Raji (cell line): ENCODE data around the gene TOGARAM1.

Source experiments
- POLR2A ChIP-seq: IDR thresholded peaks from 2 replicates; pipeline ENCODE4 v1.6.1; 2011; ENCODE audit warnings: low read depth, low read length, control low read depth; ENCODE audit not compliant: insufficient read depth

TOGARAM1 gene

DNA sequence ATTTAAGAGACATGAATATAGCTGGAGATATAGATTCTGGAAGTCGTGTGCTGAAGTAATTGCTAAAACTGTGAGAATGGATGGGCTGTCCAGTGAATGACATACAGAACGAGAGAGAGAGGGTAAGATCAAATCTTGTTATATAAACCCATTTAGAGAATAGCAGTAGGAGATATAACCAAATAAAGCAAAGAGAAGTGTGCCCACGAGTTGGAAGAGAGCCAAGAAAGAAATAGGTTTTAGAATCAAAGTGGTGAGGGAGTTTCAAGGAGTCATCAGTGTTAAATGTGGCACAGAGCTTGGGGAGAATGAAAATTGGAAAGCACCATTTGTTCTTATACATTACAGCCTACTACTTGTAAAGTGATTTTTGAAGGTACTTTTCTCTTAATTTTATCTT is 19.2 kb downstream of the TOGARAM1 start:
- TF ChIP-seq POLR2A: no peak

DNA sequence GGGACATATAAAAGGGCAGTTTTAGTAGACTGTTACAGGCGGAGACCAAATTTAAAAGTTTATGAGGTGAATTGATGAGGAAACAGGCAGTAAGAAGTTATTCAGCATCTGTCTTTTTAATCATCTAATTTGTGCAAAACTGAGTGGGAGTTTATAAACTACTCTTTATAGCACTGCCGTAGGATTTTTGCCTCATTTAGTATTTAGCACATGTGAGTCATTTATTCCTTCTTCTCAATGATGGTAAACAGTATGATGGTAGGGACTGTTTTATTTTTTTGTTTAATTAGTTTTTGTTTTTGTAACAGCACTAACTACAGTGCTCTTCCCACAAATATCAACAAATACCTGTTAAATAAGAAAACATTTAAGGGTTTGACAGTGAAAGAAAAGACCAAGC is 20.6 kb downstream of the TOGARAM1 start:
- TF ChIP-seq POLR2A: no peak

DNA sequence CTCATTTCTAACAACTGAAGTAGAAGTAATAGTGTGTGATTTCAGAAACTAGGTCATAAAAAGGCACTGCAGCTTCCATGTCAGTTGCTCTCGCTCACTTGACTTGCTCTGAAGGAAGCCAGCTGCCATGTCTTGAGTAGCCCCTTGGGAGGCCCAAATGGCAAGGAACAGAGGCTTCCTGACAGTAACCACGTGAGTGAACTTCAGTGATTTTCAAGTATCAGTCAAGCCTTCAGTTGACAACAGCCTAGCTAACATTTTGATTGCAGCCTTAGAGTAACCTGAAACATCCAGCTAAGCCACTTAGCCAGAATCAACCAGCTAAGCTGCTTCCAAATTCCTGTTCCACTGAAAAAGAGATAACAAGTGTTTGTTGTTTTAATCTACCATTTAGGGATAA is 26.7 kb downstream of the TOGARAM1 start:
- no peak for TF ChIP-seq POLR2A

- no peak for TF ChIP-seq POLR2A
Measured at GRCh38 chr14:44989497-44990440, 27.8 kb downstream of the TOGARAM1 start.

- TF ChIP-seq POLR2A: no peak
Measured at GRCh38 chr14:44990533-44990932, 28.5 kb downstream of the TOGARAM1 start.

DNA sequence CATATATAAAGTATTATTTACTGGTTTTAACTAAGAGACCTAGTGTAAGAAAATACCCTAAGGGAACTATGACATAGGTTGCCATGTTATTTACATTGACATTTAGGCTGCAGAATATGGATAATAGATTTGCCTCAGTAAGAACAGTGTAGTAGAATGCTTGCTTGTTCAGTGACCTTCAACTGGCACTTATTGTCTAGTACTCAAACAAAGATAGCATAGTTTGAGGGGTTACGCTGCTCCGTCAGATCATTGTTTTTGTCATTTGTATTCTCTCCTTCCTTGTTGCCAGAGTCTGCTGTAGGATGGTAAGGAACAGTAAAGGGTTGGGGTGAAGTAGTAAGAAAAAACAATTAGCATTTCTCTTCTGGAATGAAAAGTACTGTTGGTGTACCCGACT is 33.2 kb downstream of the TOGARAM1 start:
- TF ChIP-seq POLR2A: no peak

GRCh38 chr14:44995770-44996294 is 33.8 kb downstream of the TOGARAM1 start:
- TF ChIP-seq POLR2A: no peak

GRCh38 chr14:45003924-45004323 is 41.9 kb downstream of the TOGARAM1 start:
- TF ChIP-seq POLR2A: no peak

DNA sequence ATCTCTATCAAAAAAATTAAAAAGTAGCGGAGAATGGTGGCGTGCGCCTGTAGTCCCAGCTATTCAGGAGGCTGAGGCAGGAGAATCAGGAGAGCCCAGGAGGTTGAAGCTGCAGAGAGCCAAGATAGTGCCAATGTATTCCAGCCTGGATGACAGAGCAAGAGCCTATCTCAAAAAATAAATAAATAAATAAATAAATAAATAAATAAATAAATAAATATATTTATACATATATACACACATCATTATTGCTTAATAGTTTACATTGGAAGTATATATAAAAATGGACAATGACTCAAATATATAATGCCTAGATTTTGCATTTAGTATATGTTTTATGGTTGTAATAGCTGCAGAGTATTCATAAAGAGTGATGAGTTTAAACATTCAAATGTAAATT is 53.1 kb downstream of the TOGARAM1 start:
- no peak for TF ChIP-seq POLR2A

DNA sequence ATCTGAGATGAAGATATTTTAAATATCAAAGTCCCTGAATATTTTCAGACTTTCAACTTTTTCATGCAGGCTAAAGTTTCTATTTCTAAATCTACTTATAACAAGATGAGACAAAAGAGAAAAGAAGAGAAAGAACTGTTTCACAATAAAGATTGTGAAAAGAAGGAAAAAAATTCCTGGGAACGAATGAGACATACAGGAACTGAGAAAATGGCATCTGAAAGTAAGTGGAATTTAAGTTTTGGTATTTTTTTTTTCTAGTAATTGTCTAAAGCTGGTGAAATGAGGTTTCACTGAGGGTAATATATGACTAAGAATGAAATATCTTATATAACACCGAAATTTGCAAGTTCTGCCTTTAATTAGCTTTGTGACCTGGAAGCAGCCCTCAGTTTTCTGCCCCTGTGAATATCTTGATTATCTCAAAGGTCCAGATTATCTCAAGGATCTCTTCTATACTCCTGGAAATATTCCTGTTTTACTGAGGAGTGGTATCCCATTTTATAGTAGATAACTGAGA is 66.2 kb downstream of the TOGARAM1 start:
- no peak for TF ChIP-seq POLR2A

- TF ChIP-seq POLR2A: no peak
Measured at GRCh38 chr14:45034730-45035129, 72.7 kb downstream of the TOGARAM1 start.

DNA sequence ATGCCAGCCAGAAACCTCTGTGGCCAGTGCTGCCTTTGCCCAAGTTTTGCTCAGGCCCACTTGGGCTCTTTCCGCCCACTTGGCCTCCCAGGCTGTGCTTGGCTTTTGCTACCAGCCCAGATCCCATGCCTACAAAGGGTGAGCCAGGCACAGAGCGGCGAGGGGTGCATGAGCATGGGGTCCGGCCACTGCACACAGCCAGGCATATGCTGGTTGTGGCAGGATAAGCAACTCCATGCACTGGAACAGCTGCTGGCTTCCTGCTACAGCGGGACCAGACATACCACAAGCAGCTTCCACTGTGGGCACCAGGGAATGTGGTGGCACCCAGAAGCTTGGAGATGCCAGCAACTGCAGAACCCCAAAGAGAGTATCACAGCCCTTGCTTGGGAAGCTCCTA is 76.3 kb downstream of the TOGARAM1 start:
- TF ChIP-seq POLR2A: no peak

DNA sequence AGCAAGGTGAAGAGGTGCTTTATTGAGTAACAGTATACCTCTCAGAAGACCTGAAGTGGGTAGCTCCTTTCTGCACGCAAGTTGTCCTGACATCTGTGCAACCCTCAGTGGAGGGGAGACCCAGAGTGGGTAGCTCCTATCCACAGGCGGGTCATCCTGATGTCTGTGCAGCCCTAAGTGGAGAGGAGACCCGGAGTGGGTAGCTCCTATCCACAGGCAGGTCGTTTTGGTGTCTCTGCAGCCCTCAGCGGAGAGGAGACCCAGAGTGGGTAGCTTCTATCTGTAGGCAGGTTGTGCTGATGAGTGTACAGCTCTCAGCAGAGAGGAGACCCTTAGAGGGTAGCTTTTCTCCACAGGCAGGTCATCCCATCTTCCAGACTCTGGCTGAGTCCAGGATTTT is 76.9 kb downstream of the TOGARAM1 start:
- TF ChIP-seq POLR2A: no peak

DNA sequence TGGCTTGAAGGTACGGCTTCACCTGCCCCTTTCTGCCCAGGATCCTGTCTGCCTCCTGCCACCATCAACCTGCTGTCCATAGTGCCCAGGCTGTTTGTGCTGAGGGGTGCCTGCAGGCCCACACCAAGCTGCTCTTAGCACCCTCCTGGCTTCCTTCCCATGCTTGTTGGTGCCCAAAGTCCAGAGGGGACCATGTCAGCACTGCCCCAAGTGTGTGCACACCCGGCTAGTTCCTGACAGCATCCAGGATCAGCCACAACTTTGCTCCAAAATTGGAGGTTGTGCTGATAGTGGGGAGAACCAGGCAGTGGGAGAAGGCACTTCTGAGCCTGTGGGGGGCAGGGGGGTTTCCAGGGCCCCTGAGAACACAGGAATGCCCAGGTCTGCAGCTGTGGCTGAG is 77.4 kb downstream of the TOGARAM1 start:
- TF ChIP-seq POLR2A: no peak

- no peak for TF ChIP-seq POLR2A
Measured at GRCh38 chr14:45041641-45042040, 79.7 kb downstream of the TOGARAM1 start.

DNA sequence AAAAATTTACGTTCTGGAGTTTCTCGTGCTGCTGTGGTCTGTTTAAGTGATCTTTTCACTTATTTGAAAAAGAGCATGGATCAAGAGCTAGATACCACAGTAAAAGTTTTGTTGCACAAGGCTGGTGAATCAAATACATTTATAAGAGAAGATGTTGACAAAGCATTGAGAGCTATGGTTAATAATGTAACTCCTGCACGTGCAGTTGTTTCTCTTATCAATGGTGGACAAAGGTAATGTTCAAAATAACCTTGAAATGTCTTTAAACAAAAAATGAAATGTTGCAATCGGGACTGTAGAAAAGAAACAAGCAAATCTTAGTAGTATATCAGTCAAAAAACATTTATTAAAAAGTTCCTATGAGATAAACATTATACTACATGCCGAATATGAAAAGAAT is 82.6 kb downstream of the TOGARAM1 start:
- no peak for TF ChIP-seq POLR2A
